GM19467 (cell line): Measurements from ENCODE around the gene OLIG3.

Experiments used
- ATAC-seq: cut with Tn5 transposase; IDR thresholded peaks from one replicate; pipeline ENCODE4 v1.9.1; 2021; ENCODE audit warnings: mild to moderate bottlenecking, moderate library complexity; ENCODE audit not compliant: unreplicated experiment

The OLIG3 gene

GRCh38 chr6:137496909-137497720, 2.9 kb upstream of the OLIG3 start:
- no peak for ATAC-seq

GRCh38 chr6:137496368-137496767, 2.2 kb upstream of the OLIG3 start:
- no peak for ATAC-seq

DNA sequence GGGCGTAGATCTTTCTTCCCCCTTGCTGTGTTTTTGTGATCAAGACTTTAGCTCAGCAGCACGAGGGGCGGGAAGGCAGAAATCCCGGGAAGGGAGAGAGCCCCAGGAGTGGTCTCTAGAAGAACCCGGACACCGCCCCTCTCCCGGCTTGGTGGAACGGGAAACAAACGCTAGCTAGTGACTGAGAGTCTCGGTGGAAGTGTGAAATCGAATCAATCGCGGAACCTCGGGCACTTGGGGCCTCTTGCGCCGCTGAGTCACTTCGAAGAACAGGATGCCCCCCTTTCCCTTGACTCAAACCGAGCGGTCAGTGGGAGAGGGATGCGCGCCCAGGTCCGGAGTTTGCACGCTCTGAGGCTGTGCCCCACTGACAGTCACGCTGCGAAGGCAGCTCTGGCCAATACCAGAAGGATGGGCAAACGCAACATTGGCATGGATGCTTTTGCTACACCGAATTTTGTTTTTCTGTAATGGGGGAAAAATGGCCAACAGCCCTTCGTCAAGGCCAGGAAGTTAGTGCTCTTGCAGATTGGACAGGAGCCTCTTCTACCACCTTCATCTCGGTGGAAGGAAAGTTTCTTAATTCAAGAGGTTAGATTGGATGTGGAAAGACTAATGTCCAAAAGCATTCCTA, 1.6 kb upstream of the OLIG3 start:
- no peak for ATAC-seq

GRCh38 chr6:137494988-137495702, 951 bp upstream of the OLIG3 start:
- no peak for ATAC-seq

GRCh38 chr6:137493218-137494038, 766 bp downstream of the OLIG3 start:
- no peak for ATAC-seq

- ATAC-seq, result no peak
These were observed 1.6 kb downstream of the OLIG3 start for GRCh38 chr6:137492289-137493217.

GRCh38 chr6:137491478-137491877, 2.7 kb downstream of the OLIG3 start:
- no peak for ATAC-seq

GRCh38 chr6:137490961-137491360, 3.2 kb downstream of the OLIG3 start:
- no peak for ATAC-seq

GRCh38 chr6:137490006-137490905, 3.9 kb downstream of the OLIG3 start:
- ATAC-seq, result no peak

- no peak for ATAC-seq
These were observed 4.9 kb downstream of the OLIG3 start for GRCh38 chr6:137489046-137490005.

- no peak for ATAC-seq
These were observed 5.8 kb downstream of the OLIG3 start for GRCh38 chr6:137488150-137489045.

- no peak for ATAC-seq
These were observed 6.4 kb downstream of the OLIG3 start for GRCh38 chr6:137487869-137488149.

DNA sequence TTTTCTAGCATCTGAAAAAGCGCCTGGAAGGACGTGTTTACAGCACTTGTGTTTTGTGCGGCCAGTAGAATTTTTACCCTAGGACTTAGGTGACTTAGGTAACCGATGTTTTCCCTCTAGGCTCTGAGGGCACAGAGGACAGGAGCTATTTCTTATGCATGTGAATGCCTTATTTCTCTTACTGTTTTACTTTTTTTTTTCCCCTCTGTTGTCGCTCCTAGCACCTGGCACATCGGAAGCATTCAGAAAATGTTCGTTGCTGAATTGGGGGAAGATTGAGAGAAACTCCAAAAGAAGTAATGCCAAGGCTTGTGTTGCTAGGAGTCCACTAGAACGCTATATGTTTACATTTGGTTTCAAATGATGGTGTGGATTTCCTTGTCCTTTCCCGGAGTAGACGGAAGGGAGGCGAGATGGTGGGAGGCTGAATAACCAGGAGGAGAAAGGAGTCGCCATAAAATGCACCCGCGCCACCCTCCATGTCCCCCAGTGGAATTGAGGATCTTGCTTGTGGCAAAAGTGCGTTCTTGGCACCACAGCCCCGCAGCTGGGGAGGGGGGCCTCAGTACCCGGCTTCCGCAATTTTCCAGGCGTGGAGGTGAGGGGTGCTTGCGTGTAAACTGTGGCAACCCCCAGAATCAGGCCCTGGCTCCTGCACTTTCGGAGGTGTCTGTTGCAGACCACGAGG, 6.9 kb downstream of the OLIG3 start:
- no peak for ATAC-seq

GRCh38 chr6:137486416-137486815, 7.8 kb downstream of the OLIG3 start:
- no peak for ATAC-seq

GRCh38 chr6:137480431-137480830, 13.8 kb downstream of the OLIG3 start:
- no peak for ATAC-seq

GRCh38 chr6:137475103-137475502, 19.1 kb downstream of the OLIG3 start:
- no peak for ATAC-seq
